Midbrain (tissue), 1 donor: ENCODE data around the gene MCM3.

Experiments used
- DNase-seq: peaks from one replicate; lab custom pipeline; 2025; lab: John Stamatoyannopoulos, UW

MCM3 gene

DNA sequence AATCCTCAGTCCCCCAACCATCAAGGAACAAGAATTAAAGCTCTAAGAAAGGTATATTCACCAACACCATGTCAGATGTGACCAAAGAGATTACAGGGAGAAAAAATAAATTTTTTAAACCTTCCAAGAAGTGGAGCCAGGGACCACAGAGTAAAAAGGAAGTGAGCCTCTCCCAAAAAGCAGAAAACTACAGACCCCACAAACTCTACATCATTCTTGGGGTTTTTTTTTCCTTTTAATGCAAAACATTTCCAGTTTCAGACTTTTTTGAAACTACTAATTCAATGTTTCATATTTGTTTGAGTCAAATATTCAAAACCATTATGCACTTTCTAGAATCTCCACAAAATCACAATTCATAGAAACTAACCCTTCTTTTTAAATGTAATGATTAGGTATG is 33.4 kb downstream of the MCM3 start:
- no peak for DNase-seq

DNA sequence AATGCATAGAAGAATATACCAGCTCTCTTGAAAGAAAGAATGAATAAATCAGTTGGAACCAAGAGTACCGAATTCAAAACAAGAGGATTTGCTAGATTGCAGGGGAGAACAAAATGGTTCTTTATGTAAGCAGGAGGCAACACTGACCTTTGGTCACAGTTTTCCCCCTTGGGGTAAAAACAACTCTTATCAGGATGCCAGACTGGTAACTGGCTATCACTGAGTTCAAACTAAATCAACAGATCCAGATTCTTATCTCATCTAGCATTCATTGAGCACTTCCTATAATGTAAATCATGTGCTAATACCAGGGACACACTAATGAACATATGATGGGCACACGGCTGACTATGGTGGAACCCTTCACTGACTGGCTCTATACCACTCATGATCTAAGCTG is 35.5 kb downstream of the MCM3 start:
- DNase-seq = no peak

DNA sequence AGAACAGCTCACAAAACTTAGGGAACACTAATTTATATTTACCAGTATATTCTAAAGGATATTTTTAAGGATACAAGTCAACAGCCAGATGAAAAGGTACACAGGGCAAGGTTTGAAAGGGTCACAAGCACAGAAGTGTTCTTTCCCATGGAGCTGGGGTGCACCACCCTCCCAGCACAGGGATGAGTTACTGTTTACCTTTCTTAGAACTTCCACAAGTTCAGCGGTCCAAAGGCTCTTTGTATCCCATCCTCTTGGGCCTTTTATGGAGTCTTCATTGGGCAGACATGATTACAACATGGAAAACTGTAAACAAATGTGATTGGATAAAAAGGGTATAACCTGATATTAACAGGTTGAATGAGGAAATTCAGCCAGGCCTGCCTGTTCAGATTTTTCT is 39.1 kb downstream of the MCM3 start:
- no peak for DNase-seq

DNA sequence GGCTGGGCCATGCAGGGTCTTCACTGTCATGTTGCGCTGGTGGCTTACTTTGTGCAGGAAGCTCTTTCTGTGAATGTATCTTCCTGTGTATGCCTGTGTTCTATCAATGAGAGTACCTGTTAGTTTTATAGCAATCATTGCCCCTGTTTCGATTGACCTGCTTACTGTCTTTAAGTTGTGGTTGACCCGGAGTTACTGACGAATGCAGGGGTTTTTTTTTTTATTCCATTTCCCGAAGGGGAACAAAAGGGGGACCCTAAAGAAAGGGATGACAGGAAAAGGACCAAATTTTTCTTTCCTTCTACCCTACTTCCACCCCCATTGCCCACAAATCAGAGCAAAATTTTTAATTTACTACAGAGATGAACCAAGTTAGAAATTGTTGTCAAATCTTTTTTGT is 40.1 kb downstream of the MCM3 start, which contains the start of gene IL17F:
IL17F (minus strand) TSS at position 101 of the 400 bp plus-strand sequence; CDS start at position 30, 71 bp downstream.
- DNase-seq = no peak

DNA sequence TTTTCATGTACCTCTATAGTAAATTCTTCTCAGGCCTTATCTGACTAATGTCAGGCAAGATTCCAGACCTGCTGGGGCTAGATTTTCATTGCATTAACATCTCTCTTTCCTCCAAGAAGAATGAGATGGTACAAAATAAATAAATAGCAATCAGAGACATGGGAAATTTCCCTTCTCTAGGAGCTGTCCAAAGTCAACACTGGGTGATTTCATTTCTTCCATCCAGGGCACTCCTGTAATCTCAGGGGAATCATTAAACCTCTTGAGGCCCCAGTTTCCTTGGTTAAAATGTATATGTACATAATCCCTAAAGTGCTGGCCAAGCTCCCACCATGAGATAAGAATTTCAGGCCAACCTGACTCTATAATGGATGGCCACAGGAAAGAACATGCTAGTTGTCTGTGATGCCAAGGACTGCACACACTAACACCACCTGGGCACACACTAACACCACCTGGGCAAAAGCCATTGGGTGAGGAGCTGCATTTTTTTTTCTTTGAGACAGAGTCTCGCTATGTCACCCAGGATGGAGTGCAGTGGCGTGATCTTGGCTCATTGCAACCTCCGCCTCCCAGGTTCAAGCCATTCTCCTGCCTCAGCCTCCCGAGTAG is 41.2 kb downstream of the MCM3 start:
- DNase-seq = no peak

DNA sequence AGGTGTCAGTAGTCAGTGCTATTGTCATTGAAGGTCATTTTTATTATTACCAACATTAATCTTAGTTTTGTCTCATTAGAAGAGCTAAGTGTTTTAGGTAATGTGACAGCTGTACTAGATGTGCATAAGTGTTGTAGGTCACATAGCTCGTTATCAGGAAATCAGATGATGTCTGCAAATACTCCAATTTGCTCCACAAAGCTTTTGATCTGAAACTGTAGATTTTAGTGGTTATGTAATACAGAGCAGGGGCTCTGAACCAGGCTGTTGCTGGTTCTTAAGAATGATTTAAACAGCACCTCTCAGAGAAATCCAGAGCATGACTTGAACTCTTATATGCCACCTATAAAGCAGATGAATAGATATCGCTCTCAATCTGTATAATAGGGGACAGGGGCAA is 42.7 kb downstream of the MCM3 start:
- no peak for DNase-seq

DNA sequence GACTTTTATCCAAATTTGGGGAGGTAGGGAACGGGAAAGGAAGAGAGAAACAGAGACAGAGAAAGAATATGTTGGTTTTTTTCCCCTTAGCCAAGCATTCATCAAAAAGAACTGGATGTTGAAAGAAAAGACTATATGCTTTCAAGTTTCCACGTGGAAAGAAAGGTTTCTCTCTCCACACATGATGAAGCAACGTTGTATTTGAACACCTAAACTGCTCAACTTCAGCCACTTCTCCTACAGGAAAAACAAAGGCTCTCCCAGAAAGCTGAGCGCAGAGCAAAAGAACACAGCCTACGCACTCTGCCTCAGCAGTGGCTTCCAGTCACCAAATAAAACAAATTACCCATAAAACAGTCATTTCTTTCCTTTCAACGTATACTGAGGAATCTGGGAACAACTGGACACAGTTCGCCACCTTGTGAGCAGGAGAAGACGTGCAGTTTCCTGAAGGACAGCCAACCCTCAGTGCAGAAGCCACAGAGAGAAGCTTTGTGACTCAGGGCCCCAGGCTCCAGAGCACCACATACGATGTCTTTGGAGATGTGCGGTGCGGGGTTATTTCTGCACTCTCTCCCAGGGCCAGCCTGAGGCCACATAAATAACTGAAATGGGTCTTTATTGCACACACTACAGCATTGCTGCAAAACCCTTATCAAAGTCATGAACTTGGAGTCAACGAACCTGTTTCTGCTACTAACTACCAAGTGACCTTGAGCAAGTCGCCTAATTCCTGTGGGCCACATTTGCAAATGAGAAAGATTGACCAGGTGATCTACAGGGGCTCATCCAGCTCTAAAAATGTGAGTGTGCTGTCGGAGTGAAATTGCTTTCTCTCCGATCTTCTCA is 50.3 kb downstream of the MCM3 start:
- no peak for DNase-seq

DNA sequence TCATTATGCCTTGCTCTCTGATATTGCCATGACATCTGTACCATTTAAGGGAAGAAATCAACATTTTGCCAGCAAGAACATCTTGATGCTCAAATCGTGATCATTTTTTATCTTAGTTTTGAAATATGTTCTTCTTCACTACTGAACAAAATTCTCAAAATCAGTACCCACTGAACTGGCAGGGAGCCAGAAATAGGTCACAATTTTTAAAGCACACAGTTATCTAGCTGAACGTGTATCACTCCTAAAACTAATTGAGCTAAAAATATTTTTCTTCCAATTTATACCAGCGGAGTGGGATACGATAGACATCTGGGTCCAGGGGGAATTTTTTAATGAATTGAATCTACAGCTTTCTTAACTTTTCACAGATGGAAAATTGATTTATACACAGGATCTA is 51.5 kb downstream of the MCM3 start:
- no peak for DNase-seq

DNA sequence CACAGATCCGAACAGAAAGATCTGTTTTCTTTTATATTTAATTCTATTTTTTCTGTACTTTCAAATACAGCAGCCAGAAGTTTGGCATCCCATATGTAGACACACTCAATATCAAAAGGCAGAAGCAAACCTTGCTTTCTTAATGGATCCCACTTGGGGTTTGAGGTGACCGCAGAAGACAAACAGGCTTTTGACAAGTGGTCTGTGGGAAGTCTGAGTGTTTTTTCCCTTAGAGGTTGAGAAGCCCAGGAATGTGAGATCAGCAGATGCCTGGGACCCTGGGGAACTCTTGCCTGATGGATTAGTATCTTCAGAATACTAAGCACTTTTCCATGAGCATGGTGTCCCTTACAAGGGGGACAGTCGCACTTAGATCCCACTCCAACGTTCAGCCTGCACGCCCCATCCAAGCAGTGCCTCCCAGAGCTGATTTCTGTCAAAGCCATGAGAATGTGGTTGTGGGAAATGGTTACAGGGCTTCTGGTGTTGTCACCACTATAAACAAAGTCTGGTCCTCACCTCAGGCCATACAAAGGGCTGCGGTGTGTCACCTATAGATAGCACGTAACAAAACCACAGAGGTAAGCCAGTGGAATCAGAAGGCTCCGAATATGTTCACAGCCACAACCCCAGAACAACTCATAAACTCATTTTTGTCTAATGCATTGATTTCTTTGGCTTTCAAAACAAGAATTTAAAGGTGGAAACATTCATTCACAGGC is 53.0 kb downstream of the MCM3 start:
- no peak for DNase-seq

DNA sequence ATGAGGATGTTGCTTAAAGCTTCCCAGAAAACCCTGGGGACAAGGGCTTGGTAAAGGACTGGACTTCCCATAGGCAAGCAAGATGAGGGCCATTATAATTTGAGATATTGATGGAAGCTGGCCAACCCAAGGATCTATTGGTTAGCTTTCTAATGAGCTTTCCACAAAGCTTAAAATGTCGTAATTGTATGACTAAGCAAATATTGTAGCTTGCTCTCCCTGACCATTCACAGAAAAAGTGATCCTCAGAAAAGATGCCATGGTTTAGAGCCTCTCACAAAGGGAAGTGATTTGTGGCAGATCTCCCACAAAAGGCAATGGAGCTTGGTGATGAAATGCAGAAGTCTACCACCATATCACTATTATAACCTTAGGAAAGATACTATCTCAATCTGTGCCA is 53.9 kb downstream of the MCM3 start:
- DNase-seq = no peak

DNA sequence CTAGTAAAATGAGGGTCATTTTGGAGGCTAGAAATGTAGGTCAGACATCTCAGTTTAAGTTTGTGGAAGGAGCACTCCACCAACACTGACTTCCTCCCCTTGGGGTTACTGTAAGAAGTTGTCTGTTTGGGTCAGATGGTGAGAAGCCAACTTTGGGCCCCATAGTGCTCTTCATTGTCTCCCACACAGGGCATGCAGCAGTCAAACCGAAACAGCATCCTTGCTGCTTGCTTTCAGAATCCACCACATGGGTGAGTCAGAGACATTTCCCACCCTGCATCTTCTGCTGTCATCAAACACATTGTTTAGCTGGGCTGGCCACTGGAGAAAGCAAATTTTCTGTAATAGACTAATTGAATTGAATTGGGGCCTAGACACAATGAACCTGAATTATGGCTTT is 57.0 kb downstream of the MCM3 start:
- no peak for DNase-seq

DNA sequence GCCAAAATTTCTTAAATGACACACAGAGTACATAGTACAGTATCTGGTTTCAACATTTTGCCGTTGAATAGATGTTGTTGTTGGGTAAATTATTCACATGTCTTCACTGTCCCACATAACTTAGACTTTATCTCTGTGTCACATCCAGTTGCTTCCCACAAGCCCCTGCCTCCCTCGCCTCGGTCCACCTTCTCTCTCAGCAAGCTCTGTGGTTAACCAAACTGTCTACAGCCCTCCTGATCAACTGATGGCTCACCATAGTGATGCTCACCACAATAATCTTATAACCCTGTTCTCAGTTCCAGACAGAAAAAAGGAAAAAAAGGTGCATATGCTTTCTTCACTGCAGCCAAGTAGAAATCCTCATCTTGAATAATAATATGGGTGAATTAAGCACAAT is 63.2 kb downstream of the MCM3 start:
- no peak for DNase-seq

DNA sequence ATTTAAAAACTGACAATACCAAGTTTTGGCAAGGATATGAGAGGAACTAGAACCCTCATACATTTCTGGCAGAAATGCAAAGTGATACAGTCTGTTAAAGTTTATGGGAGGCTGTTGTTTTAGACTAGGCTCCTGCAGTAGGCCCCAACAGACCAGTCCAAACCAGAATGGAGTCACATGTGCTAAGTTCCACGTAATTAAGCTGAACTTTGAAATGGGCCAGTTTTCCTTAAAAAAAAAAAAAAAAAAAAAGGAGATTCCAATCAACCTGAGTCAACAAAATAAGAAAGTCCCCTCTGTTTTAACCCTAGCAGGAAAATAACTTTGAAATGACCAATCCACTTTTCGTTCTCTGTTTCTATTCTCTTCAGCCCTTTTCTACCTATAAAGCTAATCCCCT is 66.8 kb downstream of the MCM3 start:
- DNase-seq = no peak

DNA sequence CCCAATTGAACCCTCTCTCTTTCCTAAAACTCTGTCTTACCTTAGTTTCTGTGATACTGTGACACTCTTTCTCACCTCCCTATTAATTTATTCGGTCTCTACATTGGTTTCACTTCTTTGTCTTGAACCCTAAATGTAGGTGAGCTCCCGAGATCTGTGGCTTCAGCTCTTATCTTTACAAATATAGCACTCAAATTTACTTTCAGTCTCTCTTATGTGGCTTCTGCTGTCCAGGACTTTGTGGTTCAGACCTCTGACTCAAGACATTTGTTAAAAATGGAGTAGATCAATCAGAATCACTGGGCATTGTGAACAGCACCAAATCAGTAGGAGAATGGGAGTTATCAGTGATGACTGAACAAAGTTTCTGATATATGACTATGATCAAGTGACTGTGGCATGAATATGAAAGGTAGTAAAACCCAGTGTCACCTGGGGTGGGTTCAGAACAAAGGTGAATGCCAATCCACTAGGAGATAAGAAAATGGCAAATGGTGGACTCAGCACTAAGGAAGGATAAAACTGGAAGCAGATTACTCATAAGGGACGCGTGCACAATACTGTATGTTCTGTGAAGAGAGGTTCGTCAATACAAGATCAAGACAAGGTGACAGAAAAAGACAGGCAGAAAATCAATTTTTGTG is 67.5 kb downstream of the MCM3 start:
- DNase-seq = no peak

DNA sequence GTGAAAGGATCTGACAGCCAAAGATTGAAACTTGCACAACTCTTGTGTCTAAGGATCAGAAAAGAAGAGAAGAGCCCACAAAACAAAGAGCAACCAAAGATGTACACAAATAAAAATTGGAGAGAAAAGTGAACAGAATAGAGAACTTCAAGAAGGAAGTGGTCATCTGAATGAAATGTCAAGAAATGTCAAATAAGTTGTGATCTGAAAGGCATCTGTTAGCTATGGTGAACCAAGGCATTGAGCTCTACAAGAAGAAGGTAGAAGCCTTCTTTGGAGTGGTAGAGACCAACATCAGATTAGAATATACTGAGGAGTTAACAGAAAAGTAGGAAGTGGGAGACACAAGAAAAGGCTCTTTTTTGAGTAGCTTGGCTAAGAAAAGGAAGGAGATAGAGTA is 68.8 kb downstream of the MCM3 start:
- no peak for DNase-seq
